PC-9 (cell line): ENCODE results near the gene ADAMTS13. TPM values are rescaled to one million over a fixed set of nuclear protein-coding genes. Genes with fewer than 3 reads are reported as not detected.

Source experiments
- BruUV-seq: library from RNA; stranded (reverse); fragments of 400-500 nt; replicated peaks from 2 replicates; lab custom pipeline; 2021; lab: Mats Ljungman, UMichigan
- CTCF ChIA-PET: fragments of 300-600 bp; sonication (Branson Sonifier 250); formaldehyde crosslinking; loops from one replicate; lab custom pipeline; 2022; ENCODE audit warnings: antibody characterized with exemption; lab: Charles Lee
- POLR2A ChIA-PET: fragments of 300-600 bp; sonication (Branson Sonifier 250); formaldehyde crosslinking; loops from one replicate; lab custom pipeline; 2022; ENCODE audit warnings: antibody characterized with exemption; ENCODE audit not compliant: unreplicated experiment; lab: Charles Lee
- DNase-seq, 2 experiments: peaks; one replicate each; pipeline versions ENCODE4 v3.0.0 to v3.0.0-alpha.2; 2015 to 2022; ENCODE audit warnings: mixed read lengths in 1 of 2
- H2AFZ ChIP-seq: fragments of 200-600 bp; sonication (generic); 2 replicates; pipeline ENCODE4 v1.8.1; 2017; ENCODE audit warnings: antibody characterized with exemption
- H3F3A ChIP-seq: fragments of 200-600 bp; sonication (generic); 2 replicates; pipeline ENCODE4 v1.8.1; 2017; ENCODE audit warnings: antibody characterized with exemption, mild to moderate bottlenecking, low read depth; ENCODE audit not compliant: insufficient read depth
- H3K27ac ChIP-seq: fragments of 200-600 bp; sonication (generic); 2 replicates; pipeline ENCODE4 v1.6.1; 2016; ENCODE audit warnings: mixed run types
- H3K27me3 ChIP-seq: fragments of 200-600 bp; sonication (generic); 2 replicates; pipeline ENCODE4 v1.6.1; 2016; ENCODE audit warnings: low read depth, mixed run types; ENCODE audit not compliant: insufficient read depth
- H3K36me3 ChIP-seq: fragments of 200-600 bp; sonication (generic); 2 replicates; pipeline ENCODE4 v1.6.1; 2016; ENCODE audit warnings: low read depth, mixed run types
- H3K4me1 ChIP-seq: fragments of 200-600 bp; sonication (generic); replicated peaks from 2 replicates; pipeline ENCODE4 v1.6.1; 2016; ENCODE audit warnings: mixed run types; ENCODE audit not compliant: insufficient read depth
- H3K4me2 ChIP-seq: fragments of 200-600 bp; sonication (generic); 2 replicates; pipeline ENCODE4 v1.6.1; 2017; ENCODE audit warnings: mixed run types
- H3K4me3 ChIP-seq: fragments of 200-600 bp; sonication (generic); 2 replicates; pipeline ENCODE4 v1.6.1; 2016; ENCODE audit warnings: mixed run types
- H3K79me2 ChIP-seq: fragments of 200-600 bp; sonication (generic); 2 replicates; pipeline ENCODE4 v1.6.1; 2017; ENCODE audit warnings: low read depth, mixed run types
- H3K9me2 ChIP-seq: fragments of 200-600 bp; sonication (generic); 2 replicates; pipeline ENCODE4 v1.8.1; 2017; ENCODE audit warnings: mild to moderate bottlenecking; ENCODE audit not compliant: insufficient read depth
- H3K9me3 ChIP-seq: fragments of 200-600 bp; sonication (generic); 2 replicates; pipeline ENCODE4 v1.8.1; 2016; ENCODE audit warnings: low read depth; ENCODE audit not compliant: insufficient read depth
- H4K20me1 ChIP-seq: fragments of 200-600 bp; sonication (generic); 2 replicates; pipeline ENCODE4 v1.8.1; 2017; ENCODE audit not compliant: insufficient read depth
- EZH2 ChIP-seq: fragments of 200-600 bp; sonication (generic); IDR thresholded peaks from 2 replicates; pipeline ENCODE4 v1.8.0; 2017; ENCODE audit warnings: antibody characterized with exemption, low read depth
- intact Hi-C: fragments of 100-400 bp; cut with micrococcal nuclease; formaldehyde crosslinking; loops from one replicate; pipeline ENCODE4 v1.10.0; 2022; ENCODE audit not compliant: unreplicated experiment
- total RNA-seq: library from RNA; stranded (reverse); gene quantifications from 2 replicates; pipeline ENCODE4 v1.2.3, GENCODE V29; 2021
- TF ChIP-seq, protein P1 (sequence below): fragments of 200-600 bp; sonication (generic); conservative IDR thresholded peaks from 2 replicates; pipeline ENCODE4 v1.6.1; 2017; ENCODE audit warnings: mixed run types, antibody characterized with exemption, mild to moderate bottlenecking, moderate library complexity

ADAMTS13 gene
- total RNA-seq, 1 experiment from 2014 or later: 7.1 TPM

DNA sequence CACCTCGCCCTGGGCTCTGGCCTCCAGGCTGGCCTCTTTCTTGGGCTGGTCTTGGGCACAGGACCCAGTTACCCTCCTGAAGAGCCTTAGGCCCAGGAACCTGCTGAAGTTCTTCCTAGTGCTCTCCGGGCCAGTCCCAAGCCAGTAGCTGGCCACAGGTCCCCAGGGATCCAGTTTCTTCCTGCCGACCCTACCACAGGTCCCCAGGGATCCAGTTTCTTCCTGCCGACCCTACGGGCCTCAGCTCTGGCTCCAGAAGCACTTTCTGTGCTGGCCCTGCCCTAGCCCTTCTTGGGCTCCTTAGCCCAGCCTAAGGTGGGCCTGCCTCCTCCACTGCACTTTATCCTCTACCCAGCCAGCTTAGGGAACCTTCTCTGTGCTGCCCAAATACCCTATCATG, 19.4 kb downstream of the ADAMTS13 start:
- POLR2A ChIA-PET: interaction anchor here (0.5 kb wide), 1 partner anchor 47 kb away, joined by 5 read pairs; no protein-coding TSS in a partner anchor
- CTCF ChIA-PET: interaction anchor here (0.5 kb wide), 1 partner anchor 256 kb away, joined by 4 read pairs; no protein-coding TSS in a partner anchor

DNA sequence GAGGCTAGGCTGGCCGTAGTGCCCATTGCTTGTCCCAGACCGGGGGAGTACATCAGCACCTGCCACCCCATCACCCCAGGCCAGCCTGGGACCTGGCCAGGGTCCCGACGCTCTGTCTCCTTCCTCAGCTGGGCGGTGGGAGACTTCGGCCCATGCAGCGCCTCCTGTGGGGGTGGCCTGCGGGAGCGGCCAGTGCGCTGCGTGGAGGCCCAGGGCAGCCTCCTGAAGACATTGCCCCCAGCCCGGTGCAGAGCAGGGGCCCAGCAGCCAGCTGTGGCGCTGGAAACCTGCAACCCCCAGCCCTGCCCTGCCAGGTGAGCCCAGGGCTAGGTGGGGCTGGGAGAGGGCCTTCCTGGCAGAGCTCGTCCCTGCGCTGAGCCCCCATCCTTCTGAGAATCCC, 21.1 kb downstream of the ADAMTS13 start:
- no peaks in the 10 kb centered on the region for H4K20me1 ChIP-seq
- no TSS peak for BruUV-seq

More for the DNA sequence above, 19.4 kb downstream of the ADAMTS13 start:
- Histone ChIP-seq H3F3A (no peaks in the 10 kb centered on the region), H3K79me2 (no peaks in the 10 kb centered on the region), H3K36me3 (no peaks in the 10 kb centered on the region), H3K9me3 (no peaks in the 10 kb centered on the region), H3K27me3 (peaks cover 58% of the 10 kb centered on the region; the same call in 1 of the 2 replicates), H3K9me2 (no peaks in the 10 kb centered on the region), H3K4me1 (no peaks in the 10 kb centered on the region), H3K27ac (no peak overlapping the region), H4K20me1 (no peaks in the 10 kb centered on the region), H3K4me3 (no peak overlapping the region), H3K4me2 (no peak overlapping the region), H2AFZ (no peak overlapping the region)
- TF ChIP-seq, protein P1, sequence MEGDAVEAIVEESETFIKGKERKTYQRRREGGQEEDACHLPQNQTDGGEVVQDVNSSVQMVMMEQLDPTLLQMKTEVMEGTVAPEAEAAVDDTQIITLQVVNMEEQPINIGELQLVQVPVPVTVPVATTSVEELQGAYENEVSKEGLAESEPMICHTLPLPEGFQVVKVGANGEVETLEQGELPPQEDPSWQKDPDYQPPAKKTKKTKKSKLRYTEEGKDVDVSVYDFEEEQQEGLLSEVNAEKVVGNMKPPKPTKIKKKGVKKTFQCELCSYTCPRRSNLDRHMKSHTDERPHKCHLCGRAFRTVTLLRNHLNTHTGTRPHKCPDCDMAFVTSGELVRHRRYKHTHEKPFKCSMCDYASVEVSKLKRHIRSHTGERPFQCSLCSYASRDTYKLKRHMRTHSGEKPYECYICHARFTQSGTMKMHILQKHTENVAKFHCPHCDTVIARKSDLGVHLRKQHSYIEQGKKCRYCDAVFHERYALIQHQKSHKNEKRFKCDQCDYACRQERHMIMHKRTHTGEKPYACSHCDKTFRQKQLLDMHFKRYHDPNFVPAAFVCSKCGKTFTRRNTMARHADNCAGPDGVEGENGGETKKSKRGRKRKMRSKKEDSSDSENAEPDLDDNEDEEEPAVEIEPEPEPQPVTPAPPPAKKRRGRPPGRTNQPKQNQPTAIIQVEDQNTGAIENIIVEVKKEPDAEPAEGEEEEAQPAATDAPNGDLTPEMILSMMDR: no peak
- TF ChIP-seq EZH2: no peak
- intact Hi-C loops: no loop called here
- BruUV-seq: no TSS peak
- no peak for DNase-seq

DNA sequence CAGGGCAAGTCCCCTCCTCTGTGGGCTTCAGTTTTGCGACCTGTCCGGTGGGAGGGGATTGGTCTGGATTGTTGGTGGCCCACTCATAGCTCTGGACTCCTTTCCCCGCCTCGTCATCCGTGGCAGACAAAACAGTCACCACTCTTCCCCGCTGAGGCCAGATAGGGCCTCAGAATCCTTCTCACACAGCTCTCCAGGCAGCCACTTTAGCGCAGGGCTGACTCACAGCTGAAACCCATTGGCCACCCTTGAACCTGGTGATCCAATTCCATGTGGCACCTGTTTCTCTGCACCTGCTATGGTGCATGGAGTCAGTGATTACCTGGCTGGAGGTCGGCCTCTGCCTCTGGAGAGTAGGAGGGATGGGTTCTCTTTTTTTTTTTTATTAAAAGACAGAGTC, 21.8 kb downstream of the ADAMTS13 start:
- Histone ChIP-seq H3K4me1 (no peaks in the 10 kb centered on the region), H3K4me3 (no peak overlapping the region), H3F3A (no peaks in the 10 kb centered on the region), H3K9me3 (no peaks in the 10 kb centered on the region), H3K4me2 (no peak overlapping the region), H3K79me2 (no peaks in the 10 kb centered on the region), H3K27ac (no peak overlapping the region), H3K9me2 (no peaks in the 10 kb centered on the region), H2AFZ (no peak overlapping the region), H3K27me3 (peaks cover 53% of the 10 kb centered on the region; the same call in 1 of the 2 replicates), H3K36me3 (no peaks in the 10 kb centered on the region), H4K20me1 (no peaks in the 10 kb centered on the region)
- ChIA-PET POLR2A (no interaction called here), CTCF (no interaction called here)
- intact Hi-C loops: no loop called here
- BruUV-seq: no TSS peak
- DNase-seq: no peak
- no peak for TF ChIP-seq EZH2
- TF ChIP-seq, protein P1: no peak

More for the DNA sequence above, 21.1 kb downstream of the ADAMTS13 start:
- no peaks in the 10 kb centered on the region for H3K9me3 ChIP-seq
- no peaks in the 10 kb centered on the region for H3K4me1 ChIP-seq
- no peak for DNase-seq
- CTCF ChIA-PET: no interaction called here
- H3K9me2 ChIP-seq: no peaks in the 10 kb centered on the region
- no peaks in the 10 kb centered on the region for H3K79me2 ChIP-seq
- no peak overlapping the region for H2AFZ ChIP-seq
- intact Hi-C loops: no loop called here
- POLR2A ChIA-PET: no interaction called here
- no peak overlapping the region for H3K4me2 ChIP-seq
- H3F3A ChIP-seq: no peaks in the 10 kb centered on the region
- no peak overlapping the region for H3K27ac ChIP-seq
- no peak overlapping the region for H3K4me3 ChIP-seq
- peaks cover 53% of the 10 kb centered on the region; the same call in 1 of the 2 replicates for H3K27me3 ChIP-seq
- no peaks in the 10 kb centered on the region for H3K36me3 ChIP-seq
- TF ChIP-seq, protein P1: no peak
- TF ChIP-seq EZH2: no peak
